Astrocyte of the spinal cord (primary cell): ENCODE results near the gene MPHOSPH6.
A peak's percentile ranks its signal among the peaks of the same experiment; 100 is the strongest.

ENCODE experiments used
- DNase-seq: peaks from one replicate; pipeline ENCODE4 v3.0.0; 2011; ENCODE audit warnings: low read depth, low spot score
- H3K4me3 ChIP-seq: 2 replicates; pipeline ENCODE4 v1.5.1; 2011; ENCODE audit warnings: low read depth, mild to moderate bottlenecking, low read length, moderate library complexity
- CTCF ChIP-seq: IDR thresholded peaks from 2 replicates; pipeline ENCODE4 v1.5.1; 2012; ENCODE audit warnings: low read depth, mild to moderate bottlenecking, low read length, inconsistent platforms
- in situ Hi-C: cut with HindIII; loops from 2 replicates; pipeline ENCODE4 v1.10.0; 2017; ENCODE audit warnings: low sequenced_read_pairs

The MPHOSPH6 gene

GRCh38 chr16:82197540-82198240 is 27.7 kb upstream of the MPHOSPH6 start:
- no peak for DNase-seq
- no peak overlapping the region for H3K4me3 ChIP-seq
- no peak for TF ChIP-seq CTCF
- in situ Hi-C loops, result no loop called here

GRCh38 chr16:82195917-82196494 is 26.0 kb upstream of the MPHOSPH6 start:
- no peak for TF ChIP-seq CTCF
- in situ Hi-C loops, result no loop called here
- no peak for DNase-seq
- H3K4me3 ChIP-seq, result no peak overlapping the region

- in situ Hi-C loops, result no loop called here
- TF ChIP-seq CTCF, result no peak
- H3K4me3 ChIP-seq, result no peak overlapping the region
- no peak for DNase-seq
These were observed 24.1 kb upstream of the MPHOSPH6 start for GRCh38 chr16:82194086-82194485.

- no peak for TF ChIP-seq CTCF
- in situ Hi-C loops, result no loop called here
- H3K4me3 ChIP-seq, result no peak overlapping the region
- peak; percentile 42 for DNase-seq
These were observed 22.6 kb upstream of the MPHOSPH6 start for GRCh38 chr16:82192665-82193064.

- no peak overlapping the region for H3K4me3 ChIP-seq
- in situ Hi-C loops, result no loop called here
- no peak for DNase-seq
- TF ChIP-seq CTCF, result no peak
These were observed 20.4 kb upstream of the MPHOSPH6 start for GRCh38 chr16:82190386-82190785.

- no peak for DNase-seq
- H3K4me3 ChIP-seq, result no peak overlapping the region
- no peak for TF ChIP-seq CTCF
- in situ Hi-C loops, result no loop called here
These were observed 17.8 kb upstream of the MPHOSPH6 start for GRCh38 chr16:82187829-82188228.
